Brain microvascular endothelial cell (primary cell): ENCODE measurements around the gene CCDC33.

ENCODE experiments used
- DNase-seq: peaks from one replicate; pipeline ENCODE4 v3.0.0-alpha.2; 2020
- H3K27ac ChIP-seq: fragments of 250-450 bp; sonication (Bioruptor Pico); 2 replicates; pipeline ENCODE4 v1.5.1; 2020; ENCODE audit warnings: mild to moderate bottlenecking, moderate library complexity
- H3K27me3 ChIP-seq: fragments of 250-450 bp; sonication (Bioruptor Pico); replicated peaks from 2 replicates; pipeline ENCODE4 v1.5.1; 2020; ENCODE audit warnings: mild to moderate bottlenecking
- H3K36me3 ChIP-seq: fragments of 250-450 bp; sonication (Bioruptor Pico); replicated peaks from 2 replicates; pipeline ENCODE4 v1.5.1; 2020; ENCODE audit warnings: mild to moderate bottlenecking
- H3K4me3 ChIP-seq: 2 replicates; pipeline ENCODE4 v1.5.1; 2011; ENCODE audit warnings: low read depth, mild to moderate bottlenecking, control low read depth, low read length, moderate library complexity
- CTCF ChIP-seq: IDR thresholded peaks from 2 replicates; pipeline ENCODE4 v1.5.1; 2011; ENCODE audit warnings: low read depth, mild to moderate bottlenecking, moderate library complexity, low read length, control low read depth, inconsistent platforms; ENCODE audit errors: missing control alignments
- in situ Hi-C: cut with HindIII; loops from 2 replicates; pipeline ENCODE4 v1.10.0; 2017; ENCODE audit warnings: low sequenced_read_pairs, low pct_ligation_motif_present

The CCDC33 gene

GRCh38 chr15:74339371-74339770 lies 103.2 kb downstream of the CCDC33 start:
- no peaks in the 10 kb centered on the region for H3K36me3 ChIP-seq
- TF ChIP-seq CTCF, result no peak
- H3K4me3 ChIP-seq, result no peak overlapping the region
- H3K27ac ChIP-seq, result no peak overlapping the region
- H3K27me3 ChIP-seq, result no peaks in the 10 kb centered on the region
- in situ Hi-C loops, result no loop called here
- no peak for DNase-seq

GRCh38 chr15:74340150-74340549 lies 104.0 kb downstream of the CCDC33 start:
- DNase-seq, result peak; percentile 13
- no peak overlapping the region for H3K4me3 ChIP-seq
- in situ Hi-C loops, result no loop called here
- H3K27ac ChIP-seq, result no peak overlapping the region
- TF ChIP-seq CTCF, result no peak
- no peaks in the 10 kb centered on the region for H3K27me3 ChIP-seq
- no peaks in the 10 kb centered on the region for H3K36me3 ChIP-seq

- no peak for DNase-seq
- in situ Hi-C loops, result no loop called here
- no peaks in the 10 kb centered on the region for H3K27me3 ChIP-seq
- no peaks in the 10 kb centered on the region for H3K36me3 ChIP-seq
- H3K27ac ChIP-seq, result no peak overlapping the region
- TF ChIP-seq CTCF, result no peak
- no peak overlapping the region for H3K4me3 ChIP-seq
Measured at GRCh38 chr15:74343127-74343796, 107.1 kb downstream of the CCDC33 start.

- Histone ChIP-seq H3K36me3 (no peaks in the 10 kb centered on the region), H3K27ac (no peak overlapping the region), H3K27me3 (no peaks in the 10 kb centered on the region), H3K4me3 (no peak overlapping the region)
- no peak for DNase-seq
- in situ Hi-C loops, result no loop called here
- TF ChIP-seq CTCF, result no peak
Measured at GRCh38 chr15:74343797-74344127, 107.6 kb downstream of the CCDC33 start.

- Histone ChIP-seq H3K36me3 (no peaks in the 10 kb centered on the region), H3K27me3 (no peaks in the 10 kb centered on the region), H3K4me3 (no peak overlapping the region), H3K27ac (peak overlapping the region; percentile 28)
- DNase-seq, result peak; percentile 41
- in situ Hi-C loops, result no loop called here
- TF ChIP-seq CTCF, result no peak
Measured at GRCh38 chr15:74345051-74345450, 108.9 kb downstream of the CCDC33 start.

- no peaks in the 10 kb centered on the region for H3K27me3 ChIP-seq
Measured at GRCh38 chr15:74347757-74348250, 111.7 kb downstream of the CCDC33 start.

More at GRCh38 chr15:74347757-74348250, 111.7 kb downstream of the CCDC33 start:
- no peak for TF ChIP-seq CTCF
- no peaks in the 10 kb centered on the region for H3K36me3 ChIP-seq
- in situ Hi-C loops, result no loop called here
- H3K4me3 ChIP-seq, result no peak overlapping the region
- H3K27ac ChIP-seq, result no peak overlapping the region
- no peak for DNase-seq
